RKO (cell line): ENCODE results near the gene SIGLEC15.

ENCODE experiments used
- DNase-seq: peaks from one replicate; pipeline ENCODE4 v3.0.0-alpha.2; 2016; ENCODE audit warnings: low spot score

The SIGLEC15 gene

GRCh38 chr18:45879681-45880655 lies 54.5 kb downstream of the SIGLEC15 start:
- peak; percentile 13 for DNase-seq

- no peak for DNase-seq
Measured at GRCh38 chr18:45880876-45881558, 55.5 kb downstream of the SIGLEC15 start.

GRCh38 chr18:45887585-45887984 lies 62.1 kb downstream of the SIGLEC15 start:
- DNase-seq, result no peak

GRCh38 chr18:45889419-45890064 lies 64.1 kb downstream of the SIGLEC15 start:
- DNase-seq, result no peak

- no peak for DNase-seq
Measured at GRCh38 chr18:45890606-45891005, 65.1 kb downstream of the SIGLEC15 start.

GRCh38 chr18:45891806-45892205 lies 66.3 kb downstream of the SIGLEC15 start:
- DNase-seq, result no peak
